GM19455 (cell line): ENCODE results near the gene GRIFIN.
"Not testable (repeated sequence)": the region's sequence is repeated elsewhere in the genome, so short reads cannot be mapped to it uniquely, and the experiment has no call there.

Experiments
- ATAC-seq: cut with Tn5 transposase; IDR thresholded peaks from one replicate; pipeline ENCODE4 v1.9.1; 2021; ENCODE audit not compliant: unreplicated experiment

The GRIFIN gene

GRCh38 chr7:2461268-2462026, 14.8 kb downstream of the GRIFIN start:
- no peak for ATAC-seq

DNA sequence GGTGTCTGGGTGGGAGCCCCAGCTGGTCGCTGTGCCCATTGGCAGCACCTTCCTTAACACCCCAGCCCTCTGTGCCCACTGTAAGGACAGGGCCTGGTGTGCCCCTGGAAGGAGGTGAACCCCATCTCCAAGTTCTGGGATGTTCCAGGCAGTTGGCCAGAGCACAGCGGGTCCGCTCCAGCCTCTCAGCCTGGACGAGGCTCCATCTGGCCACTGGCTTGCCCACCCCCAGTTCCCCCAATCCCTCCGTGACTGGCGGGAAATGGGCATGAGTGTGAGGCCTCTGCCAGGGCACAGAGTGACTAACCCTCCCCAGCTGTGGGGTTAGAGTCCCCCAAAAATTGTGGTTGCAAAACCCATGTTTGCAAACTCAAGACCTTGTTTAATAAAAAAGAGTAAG, 15.6 kb downstream of the GRIFIN start:
- no peak for ATAC-seq

DNA sequence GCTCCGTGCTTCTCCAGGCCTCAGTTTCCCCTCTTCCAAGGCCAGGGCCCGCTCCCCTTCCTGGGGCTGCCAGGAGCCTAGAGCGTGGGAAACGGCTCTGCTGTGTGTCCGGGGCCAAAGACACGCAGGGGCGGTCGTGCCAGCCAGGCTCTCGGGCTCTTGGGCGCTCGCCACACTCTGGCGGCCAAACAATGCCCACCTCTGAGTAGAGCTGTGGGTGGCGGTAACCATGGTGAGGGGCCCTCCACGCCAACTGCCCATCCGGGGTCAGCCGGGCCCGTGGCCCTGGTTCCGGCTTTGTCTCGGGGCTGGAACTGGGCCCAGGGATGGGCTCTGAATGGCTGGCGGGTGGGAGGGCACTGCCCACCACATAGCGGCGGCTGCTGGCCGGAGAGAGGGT, 16.0 kb downstream of the GRIFIN start:
- no peak for ATAC-seq

DNA sequence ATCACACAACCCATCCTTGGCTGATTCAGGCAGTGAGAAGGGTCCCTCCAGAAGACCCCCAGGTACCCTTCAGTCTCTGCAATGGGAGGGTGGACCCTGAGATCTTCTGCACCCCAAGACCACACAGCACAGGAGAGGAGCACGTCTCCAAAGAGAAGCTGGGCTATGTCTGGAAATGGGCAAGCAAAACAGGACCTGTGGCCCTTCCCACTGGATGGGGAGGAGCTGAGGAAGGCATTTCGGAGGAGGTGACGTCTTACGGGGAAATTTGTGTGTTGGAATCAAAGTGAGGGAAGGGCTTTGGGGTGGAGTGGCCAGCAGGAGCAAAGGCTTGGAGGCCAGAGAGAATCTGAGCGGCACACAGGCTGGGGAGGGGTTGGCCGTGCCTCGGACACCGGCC, 16.5 kb downstream of the GRIFIN start:
- no peak for ATAC-seq

- ATAC-seq, result not testable (repeated sequence)
Observed at GRCh38 chr7:2453849-2454248, 22.3 kb downstream of the GRIFIN start.

- no peak for ATAC-seq
Observed at GRCh38 chr7:2452643-2453270, 23.4 kb downstream of the GRIFIN start.

- ATAC-seq, result no peak
Observed at GRCh38 chr7:2452074-2452507, 24.1 kb downstream of the GRIFIN start.

DNA sequence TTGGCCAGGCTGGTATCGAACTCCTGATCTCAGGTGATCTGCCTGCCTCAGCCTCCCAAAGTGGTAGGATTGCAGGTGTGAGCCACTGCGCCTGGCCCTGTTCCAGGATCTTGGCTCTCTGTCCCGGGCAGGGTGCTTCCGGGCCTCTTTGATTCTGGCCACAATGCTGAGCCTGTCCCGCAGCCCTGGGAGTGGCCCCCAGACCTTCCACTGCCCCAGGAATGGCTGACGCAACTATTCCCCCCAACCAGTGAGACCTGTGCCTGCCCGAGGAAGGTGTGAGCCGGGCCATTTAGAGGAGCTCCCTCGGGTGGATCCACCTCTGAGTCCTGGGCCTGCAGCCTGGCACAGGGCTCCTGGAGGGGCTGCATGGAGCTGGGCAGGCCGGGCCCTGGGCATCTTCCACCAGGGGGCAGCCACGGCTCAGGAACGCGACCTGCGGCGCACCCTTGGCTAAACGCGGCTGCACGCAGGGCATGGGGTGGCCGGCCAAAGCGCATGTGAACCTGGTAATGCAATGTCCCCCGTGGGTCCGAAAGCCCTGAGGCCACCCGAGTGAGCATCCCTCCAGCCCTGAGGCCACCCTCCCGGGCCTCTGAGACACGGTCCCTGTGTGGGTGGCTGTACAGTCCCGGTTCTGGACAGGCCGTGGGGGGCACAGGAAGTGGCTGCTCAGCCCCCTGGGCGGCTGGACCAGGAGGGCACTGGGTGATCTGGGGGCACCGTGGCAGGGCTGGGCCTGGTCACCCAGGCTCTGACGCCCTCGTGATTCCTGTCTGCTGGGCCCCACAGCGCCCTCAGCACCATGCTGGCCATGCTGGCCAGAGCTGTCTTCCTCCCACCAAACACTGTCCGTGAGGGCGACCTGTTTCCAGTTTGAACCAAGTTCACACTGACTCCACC, 24.8 kb downstream of the GRIFIN start:
- peak; percentile 77 for ATAC-seq

GRCh38 chr7:2450198-2451107, 25.7 kb downstream of the GRIFIN start:
- ATAC-seq, result no peak

GRCh38 chr7:2446676-2447075, 29.5 kb downstream of the GRIFIN start:
- no peak for ATAC-seq

- ATAC-seq, result no peak
Observed at GRCh38 chr7:2445898-2446555, 30.2 kb downstream of the GRIFIN start.

DNA sequence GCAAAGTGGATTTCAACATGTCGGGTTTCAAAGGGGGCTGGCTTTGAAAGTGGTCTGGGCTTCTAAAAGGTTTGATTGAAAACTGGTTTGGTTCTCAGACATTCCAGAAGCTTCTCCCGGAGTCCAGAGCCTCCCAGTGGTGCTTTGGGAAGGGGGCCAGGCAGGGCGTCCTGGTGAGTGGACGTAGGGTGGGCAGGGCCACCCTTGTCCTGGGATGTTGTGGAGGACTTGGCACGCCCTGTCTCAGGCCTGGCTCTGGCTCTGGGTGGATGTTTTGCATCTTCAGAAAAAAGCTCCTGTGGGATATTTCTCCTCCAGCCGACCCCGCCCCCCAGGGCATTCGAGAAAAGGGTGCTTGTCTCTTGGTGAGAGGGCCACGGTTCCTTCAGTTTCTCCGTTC, 31.2 kb downstream of the GRIFIN start:
- ATAC-seq, result no peak

- ATAC-seq, result no peak
Observed at GRCh38 chr7:2444476-2444875, 31.7 kb downstream of the GRIFIN start.

DNA sequence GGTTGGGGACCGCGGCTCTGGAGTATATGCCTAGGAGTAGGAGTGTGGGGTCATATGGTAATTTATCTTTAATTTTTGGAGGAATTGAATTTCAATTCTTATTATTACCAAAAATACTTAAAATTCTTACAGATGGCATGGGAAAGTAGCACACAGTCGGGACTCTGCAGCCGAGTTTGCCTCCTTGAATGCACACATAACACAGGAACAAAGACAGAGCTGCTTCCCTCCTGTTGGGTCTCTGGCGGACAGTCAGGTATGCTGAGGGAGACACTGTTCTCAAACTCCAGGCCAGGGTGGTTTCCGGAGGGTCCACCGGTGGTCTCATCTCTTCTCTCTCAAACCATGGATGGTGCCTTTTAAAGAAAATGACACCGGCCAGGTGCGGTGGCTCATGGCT, 32.7 kb downstream of the GRIFIN start:
- no peak for ATAC-seq

DNA sequence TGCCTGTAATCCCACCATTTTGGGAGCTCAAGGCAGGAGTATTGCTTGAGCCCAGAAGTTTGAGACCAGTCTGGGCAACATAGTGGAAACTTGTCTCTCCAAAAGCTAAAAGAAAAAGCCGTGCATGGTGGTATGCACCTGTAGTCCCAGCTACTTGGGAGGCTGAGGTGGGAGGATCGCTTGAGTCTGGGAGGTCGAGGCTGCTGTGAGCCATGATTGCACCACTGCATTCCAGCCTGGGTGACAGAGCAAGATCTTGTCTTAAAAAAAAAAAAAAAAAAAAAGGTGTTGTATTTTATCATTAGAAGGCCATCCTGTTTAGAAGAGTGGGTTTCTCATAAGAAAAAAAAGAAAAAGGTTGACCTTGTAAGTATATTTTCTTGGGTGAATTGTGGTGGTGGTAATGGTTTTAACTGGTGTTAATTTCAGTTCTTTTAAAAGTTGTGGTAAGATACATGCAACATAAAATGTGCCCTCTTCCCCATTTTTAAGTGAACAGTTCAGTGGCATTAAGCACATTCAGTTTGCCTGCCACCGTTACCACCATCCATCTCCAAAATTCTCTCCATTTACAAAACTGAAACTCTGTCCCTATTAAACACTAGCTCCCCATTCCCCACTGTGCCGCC, 34.7 kb downstream of the GRIFIN start:
- no peak for ATAC-seq

DNA sequence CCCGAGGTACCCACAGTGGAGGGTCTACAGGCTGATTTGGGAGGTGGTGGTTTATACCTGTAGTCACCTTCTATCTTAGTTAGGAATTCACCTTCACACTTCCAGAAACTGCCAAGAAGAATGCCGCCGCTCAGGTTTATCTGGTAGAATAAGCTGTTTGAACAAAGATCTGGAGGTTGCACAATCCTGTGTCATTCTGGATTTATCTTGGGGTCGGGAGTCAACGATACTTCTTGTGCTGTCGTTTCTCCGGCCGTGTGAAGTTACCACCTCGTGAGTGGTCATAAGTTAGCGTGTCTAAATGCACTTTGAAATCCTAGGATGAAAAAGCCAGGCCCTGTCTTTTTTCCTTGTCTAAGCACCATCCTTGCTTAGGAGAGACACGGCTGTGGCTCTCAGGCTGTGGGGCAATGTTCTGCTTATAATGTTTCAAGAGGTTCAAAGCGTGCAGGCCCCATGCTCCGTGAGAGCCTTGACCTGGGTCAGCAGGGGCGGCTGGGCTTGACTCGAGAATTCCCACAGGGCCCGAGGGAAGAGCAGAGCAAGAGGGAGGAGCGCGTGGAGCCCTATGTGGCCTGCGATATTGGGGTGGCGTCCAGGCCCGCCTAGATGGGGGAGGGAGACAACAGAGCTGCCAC, 35.5 kb downstream of the GRIFIN start:
- no peak for ATAC-seq

DNA sequence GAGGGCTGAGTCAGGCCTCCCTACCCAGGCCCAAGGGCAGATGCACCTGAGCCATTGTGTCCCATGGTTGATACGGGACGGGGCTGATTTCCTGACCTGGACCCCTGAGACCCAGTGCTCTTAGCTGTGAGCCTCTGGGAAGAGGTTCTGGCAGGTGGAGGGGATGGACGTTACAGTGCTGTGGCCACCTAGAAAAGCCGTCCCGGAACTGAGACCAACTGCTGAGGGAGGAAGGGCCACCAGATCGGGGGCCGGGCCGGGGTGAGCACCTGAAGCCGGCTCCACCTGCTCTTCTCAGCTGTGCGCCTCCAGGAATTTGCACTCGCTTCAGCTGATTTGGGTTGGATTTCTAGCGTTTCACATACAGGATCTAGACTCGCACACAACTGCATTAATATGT, 37.4 kb downstream of the GRIFIN start:
- no peak for ATAC-seq

- no peak for ATAC-seq
Observed at GRCh38 chr7:2438186-2438585, 38.0 kb downstream of the GRIFIN start.

- ATAC-seq, result no peak
Observed at GRCh38 chr7:2437537-2438148, 38.6 kb downstream of the GRIFIN start.
